K562 (cell line): Measurements from ENCODE around the gene DENND4C. TPM values are rescaled to one million over a fixed set of nuclear protein-coding genes. Genes with fewer than 3 reads are reported as not detected.

ENCODE experiments used
- GABPA ChIP-seq: fragments of 200-800 bp; sonication (Bioruptor generic); conservative IDR thresholded peaks from 2 replicates; pipeline ENCODE4 v1.6.1; 2016; ENCODE audit warnings: low read depth, missing genetic modification characterization, missing compliant biosample characterization
- HDAC1 ChIP-seq, 2 experiments: fragments of 450-650 bp; IDR thresholded peaks; 2 replicates each; pipeline ENCODE4 v1.6.1; 2016 to 2017; ENCODE audit warnings: inconsistent platforms in 1 of 2, mild to moderate bottlenecking in 1 of 2, moderate library complexity in 1 of 2
- MAFF ChIP-seq: IDR thresholded peaks from 2 replicates; pipeline ENCODE4 v1.6.1; 2012; ENCODE audit warnings: low read length, improper control_type of control experiment
- MYC ChIP-seq, 2 experiments: fragments of 250-450 bp in 1 of 2; sonication (Bioruptor Pico) in 1 of 2; IDR thresholded peaks; 2 replicates each; pipeline versions ENCODE4 v1.5.1 to v1.6.1; 2012 to 2021; ENCODE audit warnings: low read depth in 2 of 2, borderline replicate concordance in 1 of 2, improper control_type of control experiment in 1 of 2, low read length in 1 of 2, mild to moderate bottlenecking in 1 of 2, moderate library complexity in 1 of 2
- PHB2 ChIP-seq: fragments of 450-650 bp; IDR thresholded peaks from 2 replicates; pipeline ENCODE4 v1.6.1; 2017; ENCODE audit warnings: low read depth
- PTBP1 ChIP-seq: fragments of 200-400 bp; formaldehyde crosslinking; IDR thresholded peaks from 2 replicates; pipeline ENCODE4 v1.6.1; 2017; ENCODE audit warnings: low read depth, low read length
- RBM25 ChIP-seq: fragments of 200-400 bp; formaldehyde crosslinking; IDR thresholded peaks from 2 replicates; pipeline ENCODE4 v1.6.1; 2018; ENCODE audit warnings: low read length, low read depth, moderate library complexity; ENCODE audit not compliant: severe bottlenecking
- SP1 ChIP-seq: sonication (generic); formaldehyde crosslinking; IDR thresholded peaks from 2 replicates; pipeline ENCODE4 v1.8.1; 2022; ENCODE audit warnings: mild to moderate bottlenecking, missing genetic modification reagents
- TAL1 ChIP-seq: fragments of 450-650 bp; IDR thresholded peaks from 2 replicates; pipeline ENCODE4 v1.6.1; 2016; ENCODE audit warnings: mild to moderate bottlenecking
- TCF3 ChIP-seq: sonication (generic); formaldehyde crosslinking; IDR thresholded peaks from 2 replicates; pipeline ENCODE4 v1.4.0; 2020; ENCODE audit warnings: mild to moderate bottlenecking, missing genetic modification reagents
- ZBTB7A ChIP-seq: IDR thresholded peaks from 2 replicates; pipeline ENCODE4 v1.6.1; 2011; ENCODE audit warnings: low read depth, mild to moderate bottlenecking, low read length, moderate library complexity, borderline replicate concordance; ENCODE audit not compliant: control insufficient read depth
- polyA plus RNA-seq, 8 experiments: library from polyadenylated mRNA; depleted of rRNA in 4 of 8; stranded (reverse) in 5 of 8; unstranded in 3 of 8; fragments of >200 nt; fragmentation: Nextera tagmentation in 2 of 8; fragmentation: Illumina TruSeq in 1 of 8; extraction: Ambion mirVana in 2 of 8; extraction: Trizol in 1 of 8; gene quantifications; 2 replicates each; pipeline versions ENCODE4 v1.2.1 to v1.2.3, GENCODE V29; 2011 to 2014; ENCODE audit warnings: inconsistent platforms in 1 of 8, missing spikeins in 1 of 8
- total RNA-seq, 7 experiments: library from RNA; depleted of rRNA in 6 of 7; stranded (reverse); fragments of >200 nt in 6 of 7; fragmentation: Illumina TruSeq in 2 of 7; extraction: Trizol in 2 of 7; gene quantifications; 2 replicates each; pipeline versions ENCODE4 v1.2.1 to v1.2.3, GENCODE V29; 2011 to 2021; ENCODE audit warnings: low replicate concordance in 1 of 7
- TF ChIP-seq, protein P1 (sequence below): sonication (generic); formaldehyde crosslinking; IDR thresholded peaks from 2 replicates; pipeline ENCODE4 v1.8.1; 2023; ENCODE audit warnings: mild to moderate bottlenecking, missing genetic modification reagents
- TF ChIP-seq, protein P2 (sequence below): sonication (generic); formaldehyde crosslinking; IDR thresholded peaks from 2 replicates; pipeline ENCODE4 v1.8.0; 2022; ENCODE audit warnings: mild to moderate bottlenecking, missing genetic modification reagents
- TF ChIP-seq, protein P3 (sequence below): fragments of 250-450 bp; sonication (Bioruptor Pico); IDR thresholded peaks from 2 replicates; pipeline ENCODE4 v1.8.0; 2021; ENCODE audit warnings: mild to moderate bottlenecking, moderate library complexity
- TF ChIP-seq, protein P4 (sequence below), 3 experiments: IDR thresholded peaks in 2 of 3; conservative IDR thresholded peaks in 1 of 3; 2 replicates each; pipeline ENCODE4 v1.5.1; 2011 to 2012; ENCODE audit warnings: low read length in 3 of 3, mild to moderate bottlenecking in 3 of 3, control low read depth in 2 of 3, improper control_type of control experiment in 1 of 3, inconsistent platforms in 1 of 3, low read depth in 1 of 3, mixed read lengths in 1 of 3, moderate library complexity in 1 of 3; ENCODE audit not compliant: insufficient read depth in 2 of 3
- TF ChIP-seq, protein P5 (sequence below): fragments of 250-450 bp; sonication (Bioruptor Pico); IDR thresholded peaks from 2 replicates; pipeline ENCODE4 v1.5.0; 2021
- TF ChIP-seq, protein P6 (sequence below): fragments of 250-450 bp; sonication (Bioruptor Pico); IDR thresholded peaks from 2 replicates; pipeline ENCODE4 v1.9.0; 2021; ENCODE audit warnings: mild to moderate bottlenecking, inconsistent platforms

DENND4C gene
- total and polyA plus RNA-seq, 9 of the 15 experiments (the other 6 are each of a cell fraction or from before 2014, with no cell fraction given): 4.8 to 31.8 (median 13.9) TPM

DNA sequence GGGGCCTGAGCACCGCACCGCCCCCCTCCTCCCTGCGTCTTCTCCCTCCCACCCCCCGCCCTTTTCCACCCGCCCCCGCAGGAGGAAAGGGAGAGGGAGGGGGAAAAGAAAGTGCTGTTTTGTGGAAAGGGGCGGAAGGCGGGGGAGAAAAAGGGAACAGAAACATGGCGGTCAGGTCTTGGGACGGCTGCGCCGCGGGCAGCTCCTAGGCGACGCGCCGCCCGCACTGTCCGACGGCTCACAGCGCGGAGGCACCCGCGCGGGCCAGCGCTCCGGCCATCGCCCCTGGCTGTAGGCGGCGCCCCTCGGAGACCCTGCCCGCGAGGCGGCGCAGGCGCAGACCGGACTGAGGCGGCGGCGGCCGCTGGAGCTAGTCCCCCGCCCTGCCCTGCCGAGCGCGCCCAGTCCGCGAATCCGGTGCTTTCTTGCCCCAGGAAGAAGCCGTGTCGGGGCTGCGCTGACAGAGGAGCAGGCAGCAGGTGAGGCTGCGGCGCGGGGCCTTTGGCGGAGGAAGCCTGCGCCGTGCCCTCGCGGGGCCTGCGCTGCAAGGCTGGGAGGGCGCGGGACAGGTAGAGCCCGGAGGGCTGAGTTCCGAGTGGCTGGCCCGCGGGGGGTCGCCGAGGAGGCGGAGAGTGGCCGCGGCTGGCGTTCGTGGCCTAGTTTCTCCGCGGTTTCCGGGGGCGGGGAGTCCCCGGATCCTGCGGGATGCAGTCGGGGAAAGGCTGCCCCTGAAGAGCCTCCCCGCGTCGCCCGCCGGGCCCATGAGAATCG lies at the start of gene DENND4C (continued):
- TF ChIP-seq, protein P1, sequence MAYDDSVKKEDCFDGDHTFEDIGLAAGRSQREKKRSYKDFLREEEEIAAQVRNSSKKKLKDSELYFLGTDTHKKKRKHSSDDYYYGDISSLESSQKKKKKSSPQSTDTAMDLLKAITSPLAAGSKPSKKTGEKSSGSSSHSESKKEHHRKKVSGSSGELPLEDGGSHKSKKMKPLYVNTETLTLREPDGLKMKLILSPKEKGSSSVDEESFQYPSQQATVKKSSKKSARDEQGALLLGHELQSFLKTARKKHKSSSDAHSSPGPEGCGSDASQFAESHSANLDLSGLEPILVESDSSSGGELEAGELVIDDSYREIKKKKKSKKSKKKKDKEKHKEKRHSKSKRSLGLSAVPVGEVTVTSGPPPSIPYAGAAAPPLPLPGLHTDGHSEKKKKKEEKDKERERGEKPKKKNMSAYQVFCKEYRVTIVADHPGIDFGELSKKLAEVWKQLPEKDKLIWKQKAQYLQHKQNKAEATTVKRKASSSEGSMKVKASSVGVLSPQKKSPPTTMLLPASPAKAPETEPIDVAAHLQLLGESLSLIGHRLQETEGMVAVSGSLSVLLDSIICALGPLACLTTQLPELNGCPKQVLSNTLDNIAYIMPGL (CRISPR knock-in tag): no peak
- no peak for TF ChIP-seq PTBP1
- TF ChIP-seq, protein P2, sequence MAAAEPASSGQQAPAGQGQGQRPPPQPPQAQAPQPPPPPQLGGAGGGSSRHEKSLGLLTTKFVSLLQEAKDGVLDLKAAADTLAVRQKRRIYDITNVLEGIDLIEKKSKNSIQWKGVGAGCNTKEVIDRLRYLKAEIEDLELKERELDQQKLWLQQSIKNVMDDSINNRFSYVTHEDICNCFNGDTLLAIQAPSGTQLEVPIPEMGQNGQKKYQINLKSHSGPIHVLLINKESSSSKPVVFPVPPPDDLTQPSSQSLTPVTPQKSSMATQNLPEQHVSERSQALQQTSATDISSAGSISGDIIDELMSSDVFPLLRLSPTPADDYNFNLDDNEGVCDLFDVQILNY (CRISPR knock-in tag): 0 out of 2 replicates have a peak, but pooled peaks have one; percentile 57
- no peak for TF ChIP-seq PHB2
- TF ChIP-seq, protein P3, sequence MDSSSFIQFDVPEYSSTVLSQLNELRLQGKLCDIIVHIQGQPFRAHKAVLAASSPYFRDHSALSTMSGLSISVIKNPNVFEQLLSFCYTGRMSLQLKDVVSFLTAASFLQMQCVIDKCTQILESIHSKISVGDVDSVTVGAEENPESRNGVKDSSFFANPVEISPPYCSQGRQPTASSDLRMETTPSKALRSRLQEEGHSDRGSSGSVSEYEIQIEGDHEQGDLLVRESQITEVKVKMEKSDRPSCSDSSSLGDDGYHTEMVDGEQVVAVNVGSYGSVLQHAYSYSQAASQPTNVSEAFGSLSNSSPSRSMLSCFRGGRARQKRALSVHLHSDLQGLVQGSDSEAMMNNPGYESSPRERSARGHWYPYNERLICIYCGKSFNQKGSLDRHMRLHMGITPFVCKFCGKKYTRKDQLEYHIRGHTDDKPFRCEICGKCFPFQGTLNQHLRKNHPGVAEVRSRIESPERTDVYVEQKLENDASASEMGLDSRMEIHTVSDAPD (CRISPR knock-in tag): no peak
- TF ChIP-seq GABPA (tag): peak; percentile 49; the same call in 1 of the 2 replicates
- no peak for TF ChIP-seq TCF3 (CRISPR knock-in tag)
- TF ChIP-seq, protein P4, sequence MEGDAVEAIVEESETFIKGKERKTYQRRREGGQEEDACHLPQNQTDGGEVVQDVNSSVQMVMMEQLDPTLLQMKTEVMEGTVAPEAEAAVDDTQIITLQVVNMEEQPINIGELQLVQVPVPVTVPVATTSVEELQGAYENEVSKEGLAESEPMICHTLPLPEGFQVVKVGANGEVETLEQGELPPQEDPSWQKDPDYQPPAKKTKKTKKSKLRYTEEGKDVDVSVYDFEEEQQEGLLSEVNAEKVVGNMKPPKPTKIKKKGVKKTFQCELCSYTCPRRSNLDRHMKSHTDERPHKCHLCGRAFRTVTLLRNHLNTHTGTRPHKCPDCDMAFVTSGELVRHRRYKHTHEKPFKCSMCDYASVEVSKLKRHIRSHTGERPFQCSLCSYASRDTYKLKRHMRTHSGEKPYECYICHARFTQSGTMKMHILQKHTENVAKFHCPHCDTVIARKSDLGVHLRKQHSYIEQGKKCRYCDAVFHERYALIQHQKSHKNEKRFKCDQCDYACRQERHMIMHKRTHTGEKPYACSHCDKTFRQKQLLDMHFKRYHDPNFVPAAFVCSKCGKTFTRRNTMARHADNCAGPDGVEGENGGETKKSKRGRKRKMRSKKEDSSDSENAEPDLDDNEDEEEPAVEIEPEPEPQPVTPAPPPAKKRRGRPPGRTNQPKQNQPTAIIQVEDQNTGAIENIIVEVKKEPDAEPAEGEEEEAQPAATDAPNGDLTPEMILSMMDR (IDR thresholded peaks at IDR 0.05 in 2 of 3, conservative IDR thresholded peaks at IDR 0.05 in 1 of 3; ENCODE audit: insufficient read depth in 2 of 3, low read depth in 1 of 3, low read length in 3 of 3): peak in 2 of 3 experiments; percentile 2 to 8; a peak in 2 of 6 replicates
- TF ChIP-seq ZBTB7A: peak; percentile 85
- TF ChIP-seq MAFF: no peak
- no peak for TF ChIP-seq TAL1
- no peak for TF ChIP-seq SP1
- TF ChIP-seq, protein P5, sequence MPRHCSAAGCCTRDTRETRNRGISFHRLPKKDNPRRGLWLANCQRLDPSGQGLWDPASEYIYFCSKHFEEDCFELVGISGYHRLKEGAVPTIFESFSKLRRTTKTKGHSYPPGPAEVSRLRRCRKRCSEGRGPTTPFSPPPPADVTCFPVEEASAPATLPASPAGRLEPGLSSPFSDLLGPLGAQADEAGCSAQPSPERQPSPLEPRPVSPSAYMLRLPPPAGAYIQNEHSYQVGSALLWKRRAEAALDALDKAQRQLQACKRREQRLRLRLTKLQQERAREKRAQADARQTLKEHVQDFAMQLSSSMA: 0 out of 2 replicates have a peak, but pooled peaks have one; percentile 41
- TF ChIP-seq RBM25: peak; percentile 15
- TF ChIP-seq, protein P6, sequence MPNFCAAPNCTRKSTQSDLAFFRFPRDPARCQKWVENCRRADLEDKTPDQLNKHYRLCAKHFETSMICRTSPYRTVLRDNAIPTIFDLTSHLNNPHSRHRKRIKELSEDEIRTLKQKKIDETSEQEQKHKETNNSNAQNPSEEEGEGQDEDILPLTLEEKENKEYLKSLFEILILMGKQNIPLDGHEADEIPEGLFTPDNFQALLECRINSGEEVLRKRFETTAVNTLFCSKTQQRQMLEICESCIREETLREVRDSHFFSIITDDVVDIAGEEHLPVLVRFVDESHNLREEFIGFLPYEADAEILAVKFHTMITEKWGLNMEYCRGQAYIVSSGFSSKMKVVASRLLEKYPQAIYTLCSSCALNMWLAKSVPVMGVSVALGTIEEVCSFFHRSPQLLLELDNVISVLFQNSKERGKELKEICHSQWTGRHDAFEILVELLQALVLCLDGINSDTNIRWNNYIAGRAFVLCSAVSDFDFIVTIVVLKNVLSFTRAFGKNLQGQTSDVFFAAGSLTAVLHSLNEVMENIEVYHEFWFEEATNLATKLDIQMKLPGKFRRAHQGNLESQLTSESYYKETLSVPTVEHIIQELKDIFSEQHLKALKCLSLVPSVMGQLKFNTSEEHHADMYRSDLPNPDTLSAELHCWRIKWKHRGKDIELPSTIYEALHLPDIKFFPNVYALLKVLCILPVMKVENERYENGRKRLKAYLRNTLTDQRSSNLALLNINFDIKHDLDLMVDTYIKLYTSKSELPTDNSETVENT (CRISPR knock-in tag): 0 out of 2 replicates have a peak, but pooled peaks have one; percentile 70
- TF ChIP-seq MYC (IDR thresholded peaks at IDR 0.05; ENCODE audit: low read depth, low read length): peak; percentile 50
- TF ChIP-seq MYC (CRISPR knock-in tag; IDR thresholded peaks at IDR 0.05; ENCODE audit: borderline replicate concordance, low read depth): no peak
- TF ChIP-seq HDAC1 (IDR thresholded peaks at IDR 0.05): peak in 1 of 2 experiments; percentile 70; a peak in 2 of 4 replicates
